Spleen (tissue), 7 donors: Measurements from ENCODE around the gene MLLT10.

Experiments
- CTCF ChIP-seq, 11 experiments: fragments of 200-600 bp in 7 of 11; fragments of 450-650 bp in 4 of 11; sonication (generic) in 4 of 11; IDR thresholded peaks in 8 of 11; conservative IDR thresholded peaks in 3 of 11; 1 replicate in 7 of 11; 2 replicates in 4 of 11; pipeline versions ENCODE4 v1.4.0 to v1.8.0; 2016 to 2021; ENCODE audit warnings: antibody characterized with exemption in 11 of 11, inconsistent platforms in 4 of 11, mild to moderate bottlenecking in 1 of 11
- POLR2A ChIP-seq, 3 donors: fragments of 450-650 bp; IDR thresholded peaks; one replicate each; pipeline ENCODE4 v1.5.1; 2017; ENCODE audit warnings: antibody characterized with exemption in 3 of 3, mild to moderate bottlenecking in 1 of 3
- POLR2AphosphoS5 ChIP-seq, 3 donors: sonication (generic); formaldehyde crosslinking; IDR thresholded peaks; one replicate each; pipeline ENCODE4 v1.5.1; 2017; ENCODE audit warnings: antibody characterized with exemption in 3 of 3
- donor health status: DM: no; HTN: no; CAD: no; lungs with moderate emphysema.
- donor health status: DM: no; HTN: no; CAD: no.
- donor health status: DM: no; HTN: no; CAD: no.

- TF ChIP-seq CTCF (IDR thresholded peaks at IDR 0.05 in 8 of 11, conservative IDR thresholded peaks at IDR 0.05 in 3 of 11) (no peak), POLR2A (IDR thresholded peaks at IDR 0.05) (no peak), POLR2AphosphoS5 (IDR thresholded peaks at IDR 0.05) (no peak)
These were observed 65.5 kb downstream of the MLLT10 start for GRCh38 chr10:21599582-21599981.
